ENCODE data around the gene CPNE6.
"Not testable (repeated sequence)": the region's sequence is repeated elsewhere in the genome, so short reads cannot be mapped to it uniquely, and the experiment has no call there.

The CPNE6 gene

DNA sequence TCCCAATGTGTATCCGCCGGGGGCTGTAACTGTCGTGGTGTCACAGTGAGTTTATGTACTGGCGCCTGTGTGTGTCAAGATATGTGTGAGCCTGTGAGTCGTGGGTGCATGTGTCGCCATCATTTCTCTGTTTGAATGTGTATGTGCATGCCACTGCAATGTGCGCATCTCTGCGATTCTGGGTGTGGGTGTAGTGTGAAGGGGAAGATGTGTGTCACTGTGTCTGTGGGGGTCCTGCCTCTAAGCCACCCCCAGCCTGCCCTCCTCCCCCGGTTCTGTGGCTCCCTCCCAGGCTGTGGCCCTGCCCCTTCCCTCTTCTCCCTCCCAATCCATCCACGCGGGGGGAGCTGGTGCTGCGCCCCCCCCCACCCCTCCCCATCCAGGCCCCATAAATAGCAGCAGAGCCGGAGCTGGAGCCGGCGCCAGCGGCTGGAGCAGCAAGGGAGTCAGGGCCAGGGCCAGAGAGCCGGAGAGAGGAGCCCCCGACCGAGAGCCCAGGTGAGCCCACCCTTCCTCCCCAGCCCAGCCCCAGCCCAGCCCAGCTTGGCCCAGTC is at the start of gene CPNE6:
Gene CPNE6, plus strand, starts transcription at position 419 of the 554 bp plus-strand sequence. CDS start 1,375 bp downstream, outside the sequence.
- no peak for DNase-seq

- DNase-seq, result not testable (repeated sequence)
Observed at GRCh38 chr14:24024939-24025418, 46.4 kb upstream of the CPNE6 start.

GRCh38 chr14:24029687-24030086 is 41.7 kb upstream of the CPNE6 start:
- DNase-seq, result not testable (repeated sequence)

DNA sequence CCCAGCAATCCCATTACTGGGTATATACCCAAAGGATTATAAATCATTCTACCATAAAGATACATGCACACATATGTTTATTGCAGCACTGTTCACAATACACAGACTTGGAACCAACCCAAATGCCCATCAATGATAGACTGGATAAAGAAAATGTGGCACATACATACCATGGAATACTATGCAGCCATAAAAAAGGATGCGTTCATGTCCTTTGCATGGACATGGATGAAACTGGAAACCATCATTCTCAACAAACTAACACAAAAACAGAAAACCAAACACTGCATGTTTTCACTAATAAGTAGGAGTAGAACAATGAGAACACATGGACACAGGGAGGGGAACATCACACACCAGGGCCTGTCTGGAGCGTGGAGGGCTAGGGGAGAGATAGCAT is 40.0 kb upstream of the CPNE6 start:
- not testable (repeated sequence) for DNase-seq

- DNase-seq, result no peak
Observed at GRCh38 chr14:24032727-24033418, 38.5 kb upstream of the CPNE6 start.

GRCh38 chr14:24035769-24036168 is 35.6 kb upstream of the CPNE6 start:
- not testable (repeated sequence) for DNase-seq

- DNase-seq, result peak; percentile 76
Observed at GRCh38 chr14:24036169-24036962, 35.0 kb upstream of the CPNE6 start.

- not testable (repeated sequence) for DNase-seq
Observed at GRCh38 chr14:24036963-24037657, 34.3 kb upstream of the CPNE6 start.

GRCh38 chr14:24037658-24038037 is 33.7 kb upstream of the CPNE6 start:
- no peak for DNase-seq

DNA sequence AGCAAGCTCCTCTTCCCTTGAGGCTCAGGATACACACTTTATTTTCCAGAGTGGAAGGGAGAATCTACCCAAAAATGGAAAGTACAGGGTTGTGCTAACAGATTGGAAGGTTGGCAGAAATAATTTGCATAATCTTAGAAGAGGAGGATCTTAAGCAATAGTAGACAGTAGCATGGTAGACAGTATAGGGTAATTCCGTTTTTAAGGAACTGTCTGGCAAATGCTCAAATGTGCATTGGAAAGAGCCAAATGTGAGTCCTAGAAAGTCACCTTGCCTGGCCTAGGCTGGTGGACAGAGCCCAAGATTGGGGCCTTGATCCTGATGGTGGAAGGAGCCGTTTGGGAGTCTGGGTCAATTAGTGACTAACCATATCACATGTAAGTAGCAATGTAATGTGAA is 32.7 kb upstream of the CPNE6 start:
- DNase-seq, result no peak

DNA sequence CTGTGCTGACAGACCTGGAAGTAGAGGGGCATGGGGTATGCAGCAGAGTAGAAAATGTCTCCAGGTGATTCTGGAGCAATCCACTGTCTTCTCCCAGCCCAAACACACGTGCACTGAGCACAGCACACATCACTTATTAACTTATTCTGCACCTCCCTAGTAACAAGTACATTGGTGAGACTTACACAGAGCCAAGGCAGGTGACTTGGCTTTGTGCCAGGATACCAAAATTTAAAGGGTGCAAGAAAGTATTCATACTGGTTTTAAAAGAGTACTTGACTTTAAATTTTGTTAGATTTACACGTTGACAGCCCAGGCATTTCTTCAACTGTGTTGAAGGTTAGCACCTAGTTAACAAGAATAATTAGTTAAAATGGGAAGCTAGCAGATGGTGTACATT is 30.7 kb upstream of the CPNE6 start:
- DNase-seq, result no peak

DNA sequence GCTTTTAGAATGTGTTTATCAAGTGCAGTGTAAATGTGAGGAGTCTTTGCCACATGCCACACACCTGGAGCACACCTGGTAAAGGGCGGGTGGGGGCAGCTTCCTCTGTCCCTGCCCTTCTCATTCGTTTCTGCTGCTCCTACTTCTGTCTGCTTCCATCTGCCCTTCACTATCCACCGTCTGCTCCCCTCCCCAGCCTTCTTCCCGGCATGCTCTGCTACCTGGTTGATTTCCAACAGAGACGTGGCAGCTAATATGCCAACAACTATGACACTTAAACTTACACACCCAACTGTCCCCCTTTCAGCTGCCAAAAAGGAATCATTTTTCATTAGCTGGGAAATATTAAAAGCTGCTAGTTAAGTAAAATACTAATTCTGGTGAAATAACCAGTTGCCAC is 28.6 kb upstream of the CPNE6 start:
- no peak for DNase-seq

DNA sequence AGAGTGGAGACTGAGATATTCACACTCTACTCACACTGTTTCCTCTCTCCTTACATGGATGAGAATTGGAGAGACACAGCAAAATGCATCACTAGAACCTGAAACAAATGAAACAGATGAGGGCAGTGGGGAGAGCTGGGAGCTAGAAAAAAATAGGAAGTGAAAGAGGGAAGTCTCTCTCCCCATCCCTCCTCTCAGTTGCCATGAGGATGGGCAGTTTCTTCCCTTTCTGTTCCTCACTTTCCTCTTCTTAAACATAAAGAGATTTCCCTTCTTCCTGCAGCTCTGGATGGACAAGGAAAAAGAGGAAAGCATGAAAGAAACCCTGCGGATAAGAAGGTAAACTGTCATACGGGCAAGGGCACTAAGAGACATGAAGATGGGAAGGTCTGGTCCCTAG is 22.4 kb upstream of the CPNE6 start:
- DNase-seq, result not testable (repeated sequence)

- not testable (repeated sequence) for DNase-seq
Observed at GRCh38 chr14:24050753-24051152, 20.6 kb upstream of the CPNE6 start.

- no peak for DNase-seq
Observed at GRCh38 chr14:24051176-24051788, 20.1 kb upstream of the CPNE6 start.

DNA sequence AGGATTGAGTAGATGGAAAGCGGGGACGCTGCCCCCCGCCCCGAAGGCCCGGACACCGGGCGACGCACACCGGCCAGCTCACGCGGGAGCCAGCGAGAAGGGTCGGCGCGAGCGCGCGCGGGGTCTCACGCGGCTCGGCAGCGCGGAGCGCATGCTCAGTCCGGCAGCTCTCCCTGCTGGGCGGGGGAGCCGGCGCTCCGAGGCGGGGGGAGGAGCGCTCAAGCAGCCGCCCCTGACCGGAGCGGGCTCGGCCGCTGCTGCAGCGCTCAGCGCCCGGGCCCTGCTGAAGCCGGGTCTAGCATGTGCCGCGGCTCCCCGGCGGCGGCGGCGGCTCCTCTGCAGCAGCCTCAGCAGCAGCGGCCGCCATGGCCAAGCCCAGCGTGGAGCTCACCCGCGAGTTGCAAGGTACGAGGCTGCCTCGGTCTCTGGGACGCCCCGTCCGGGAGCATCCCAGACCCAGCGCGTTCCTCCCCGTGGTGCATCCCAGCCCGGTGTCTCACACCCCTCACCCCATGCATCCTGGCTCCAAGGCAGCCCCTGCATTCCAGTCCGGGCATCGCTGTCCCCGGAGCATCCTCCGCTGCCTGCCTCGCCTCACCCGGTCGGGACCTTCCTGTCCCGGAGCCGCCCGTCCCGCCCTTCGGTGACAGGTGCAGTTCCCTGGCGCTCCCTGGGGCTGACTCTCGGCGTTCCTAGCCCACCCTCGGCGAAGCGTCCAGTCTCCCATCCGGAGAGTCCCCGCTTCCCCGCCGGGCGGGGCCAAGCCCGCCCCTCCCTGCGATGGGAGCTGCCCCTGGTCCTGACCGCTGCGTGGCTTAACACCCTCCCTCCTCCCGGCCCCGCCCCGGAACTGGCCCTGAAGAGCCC is 19.3 kb upstream of the CPNE6 start, which contains the start of gene CARMIL3:
Gene CARMIL3, plus strand, starts transcription at position 221 of the 867 bp plus-strand sequence. Its CDS starts 145 bp downstream, at position 366.
- peak; percentile 71 for DNase-seq

GRCh38 chr14:24052656-24053547 is 18.5 kb upstream of the CPNE6 start:
- no peak for DNase-seq

GRCh38 chr14:24053548-24054323 is 17.6 kb upstream of the CPNE6 start:
- DNase-seq, result no peak

DNA sequence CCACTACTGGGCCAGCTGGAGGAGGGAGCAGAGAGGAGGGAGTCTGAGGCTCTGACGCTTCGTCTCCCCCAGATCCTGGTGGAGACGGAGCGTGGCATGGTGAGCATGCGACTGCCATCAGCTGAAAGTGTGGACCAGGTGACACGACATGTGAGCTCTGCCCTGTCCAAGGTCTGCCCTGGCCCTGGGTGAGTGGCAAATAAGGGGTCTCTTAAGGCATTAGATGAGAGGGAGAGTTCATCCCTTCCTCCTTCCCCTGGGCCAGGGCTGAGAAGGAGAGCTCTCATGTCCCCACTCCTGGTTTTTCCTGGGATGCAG is 17.1 kb upstream of the CPNE6 start:
- no peak for DNase-seq

GRCh38 chr14:24054646-24055045 is 16.7 kb upstream of the CPNE6 start:
- DNase-seq, result no peak
